T1000 (cell line): Measurements from ENCODE around the gene CYTH4.

ENCODE experiments used
- DNase-seq: peaks from one replicate; lab custom pipeline; 2025; ENCODE audit warnings: mixed read lengths; lab: John Stamatoyannopoulos, UW

Gene CYTH4

GRCh38 chr22:37290737-37291136 lies 8.4 kb downstream of the CYTH4 start:
- no peak for DNase-seq

DNA sequence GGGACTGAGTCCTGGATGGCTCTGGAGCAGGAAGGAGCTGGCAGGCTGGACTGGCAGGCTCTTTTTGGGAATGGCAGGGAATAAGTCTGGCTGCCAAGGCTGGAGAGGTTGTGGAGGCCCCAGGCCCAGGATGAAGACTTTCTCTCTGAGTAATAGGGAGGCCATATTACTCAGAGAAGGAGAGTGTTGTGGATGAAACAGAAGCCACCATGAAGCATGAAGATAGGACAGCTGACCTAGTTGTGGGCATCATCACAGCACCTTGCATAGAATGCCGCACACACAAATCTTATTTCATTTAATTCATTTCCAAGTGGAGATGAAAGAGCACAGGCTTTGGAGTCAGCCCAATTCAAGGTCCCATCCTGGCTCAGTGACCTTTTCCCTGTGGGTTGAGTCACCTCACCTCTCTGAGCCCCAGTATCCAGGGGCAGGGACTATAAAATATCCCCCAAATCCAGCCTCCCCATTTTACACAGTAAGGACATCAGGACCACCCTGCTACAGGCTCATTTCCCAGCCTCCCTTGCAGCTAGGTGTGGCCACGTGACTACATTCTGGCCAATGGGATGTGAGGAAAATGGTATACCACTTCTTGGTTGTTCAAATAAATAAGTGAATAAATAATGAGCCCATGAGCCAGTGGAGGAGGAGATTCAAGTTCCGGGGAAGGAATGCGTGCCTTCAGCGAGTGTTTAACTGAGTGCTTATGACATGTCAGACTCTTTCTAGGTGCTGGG lies 9.4 kb downstream of the CYTH4 start:
- DNase-seq = no peak

- no peak for DNase-seq
These were observed 10.3 kb downstream of the CYTH4 start for GRCh38 chr22:37292641-37293040.

GRCh38 chr22:37293172-37293571 lies 10.9 kb downstream of the CYTH4 start:
- no peak for DNase-seq

DNA sequence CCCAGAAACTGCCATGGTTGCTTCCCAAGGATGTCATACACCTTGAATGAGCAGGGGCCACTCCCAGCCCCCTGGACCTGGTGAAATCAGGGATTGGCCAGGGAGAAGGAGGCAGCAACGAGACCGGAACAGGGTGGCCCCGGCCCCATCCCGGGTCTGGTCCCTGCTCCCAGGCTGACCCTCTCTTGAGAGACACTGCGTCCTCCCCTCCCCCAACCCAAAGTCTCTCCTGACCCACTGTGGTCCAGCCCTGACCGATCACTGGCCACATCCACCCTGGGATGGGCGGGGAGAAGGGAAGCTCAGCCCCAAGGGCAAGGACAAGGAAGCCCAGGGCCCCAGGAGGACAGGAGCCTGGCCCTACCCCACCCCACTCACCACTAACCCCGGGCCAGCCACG lies 12.4 kb downstream of the CYTH4 start:
- no peak for DNase-seq

DNA sequence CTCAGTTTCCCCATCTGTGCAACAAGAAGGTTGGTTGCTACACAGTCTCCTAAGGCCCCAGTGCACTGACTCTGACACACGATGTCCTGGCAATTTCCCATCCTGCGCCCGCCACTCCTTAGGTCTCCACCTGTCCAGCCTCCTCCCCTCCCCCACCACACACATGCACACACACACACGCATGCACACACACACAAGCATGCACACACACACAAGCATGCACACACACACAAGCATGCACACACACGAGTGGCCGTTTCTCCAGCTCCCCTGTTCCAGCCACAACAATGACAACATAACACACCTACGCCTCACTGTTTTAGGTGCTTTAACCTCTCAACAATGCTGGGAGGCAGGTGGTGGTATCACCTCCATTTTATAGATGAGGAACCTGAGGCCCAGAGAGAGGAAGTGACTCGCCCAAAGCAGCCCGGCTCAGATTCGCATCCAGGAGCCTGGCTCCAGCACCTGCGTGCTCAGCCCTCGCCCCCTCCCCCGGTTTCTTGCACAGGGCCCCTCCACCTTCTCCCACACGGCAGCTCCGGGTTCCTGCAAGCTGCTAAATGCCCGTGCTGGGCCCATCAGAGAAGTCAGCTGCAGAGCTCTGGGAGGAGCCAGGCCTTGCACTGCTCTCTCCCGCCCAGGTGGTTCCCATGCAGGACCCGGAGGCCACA lies 13.0 kb downstream of the CYTH4 start:
- DNase-seq = no peak

DNA sequence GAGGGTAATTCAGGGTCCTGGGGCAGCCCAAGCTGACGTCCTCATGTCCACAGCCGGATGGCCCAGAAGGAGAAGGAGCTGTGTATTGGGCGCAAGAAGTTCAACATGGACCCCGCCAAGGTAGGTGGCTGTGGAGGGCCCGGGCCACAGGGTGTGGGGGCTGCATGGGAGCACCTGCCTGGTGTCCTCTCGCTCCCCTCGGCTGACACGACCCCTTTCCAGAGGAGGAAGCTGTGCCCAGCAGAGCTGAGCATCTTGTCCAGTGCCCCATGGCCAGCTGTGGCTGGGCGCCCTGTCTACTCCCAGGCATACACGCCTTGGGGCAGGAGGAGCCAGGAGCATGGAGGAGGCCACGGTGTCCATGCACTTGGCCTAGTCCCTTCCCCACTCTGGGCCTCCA lies 13.6 kb downstream of the CYTH4 start:
- no peak for DNase-seq

DNA sequence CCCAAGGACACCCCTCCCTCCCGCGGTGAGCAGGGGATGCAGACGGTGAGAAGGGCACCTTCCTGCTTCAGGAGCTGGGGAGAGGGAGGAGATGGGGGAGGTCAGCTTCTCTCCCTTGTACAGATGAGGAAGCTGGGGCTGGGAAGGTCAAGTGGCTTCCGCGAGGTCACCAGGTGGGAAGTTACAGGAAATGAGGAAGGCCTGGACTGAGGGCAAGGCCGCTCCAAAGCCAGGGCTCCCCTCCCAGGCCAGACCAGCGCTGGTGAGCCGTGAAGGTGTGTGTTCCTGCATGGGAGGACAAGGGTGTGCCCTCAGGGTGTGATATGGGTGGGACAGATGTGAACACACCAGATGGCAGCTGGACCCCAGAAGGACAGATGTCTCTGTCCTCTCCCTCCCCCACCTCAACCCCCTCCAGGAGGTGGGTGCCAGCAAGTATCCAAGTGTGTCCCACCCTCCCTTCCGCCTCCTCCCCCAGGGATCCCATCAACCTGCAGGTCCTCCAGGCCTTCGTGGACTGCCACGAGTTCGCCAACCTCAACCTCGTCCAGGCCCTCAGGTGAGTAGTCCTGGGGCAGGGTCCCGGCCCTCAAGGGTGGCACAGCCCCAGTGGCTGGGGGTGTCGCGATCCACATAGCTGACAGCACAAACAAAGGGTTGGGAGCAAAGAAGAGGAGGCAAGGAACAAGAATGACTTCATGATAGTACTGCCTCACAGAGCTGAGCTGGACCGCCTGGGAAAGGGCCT lies 16.6 kb downstream of the CYTH4 start:
- DNase-seq = no peak

- DNase-seq = no peak
These were observed 17.7 kb downstream of the CYTH4 start for GRCh38 chr22:37299969-37300509.

DNA sequence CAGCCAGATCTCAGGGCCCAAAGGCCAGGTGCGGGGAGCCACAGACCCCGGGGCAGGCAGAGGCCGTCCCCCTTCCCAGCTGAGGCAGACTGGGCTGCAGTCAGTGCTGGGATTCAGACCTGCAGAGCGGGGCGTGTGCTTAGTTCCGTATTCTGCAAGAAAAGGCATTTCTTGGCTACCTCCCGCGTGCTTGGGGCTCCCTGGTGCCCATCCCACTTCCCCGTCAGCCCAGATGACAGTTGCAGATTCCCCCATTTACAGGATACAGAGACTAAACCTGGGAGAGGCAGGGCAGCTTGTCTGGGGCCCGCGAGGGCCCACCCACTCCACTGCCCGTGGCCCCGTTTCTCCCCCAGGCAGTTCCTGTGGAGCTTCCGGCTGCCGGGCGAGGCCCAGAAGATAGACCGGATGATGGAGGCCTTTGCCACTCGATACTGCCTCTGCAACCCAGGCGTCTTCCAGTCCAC lies 18.3 kb downstream of the CYTH4 start:
- no peak for DNase-seq

GRCh38 chr22:37301144-37301830 lies 19.0 kb downstream of the CYTH4 start:
- no peak for DNase-seq

DNA sequence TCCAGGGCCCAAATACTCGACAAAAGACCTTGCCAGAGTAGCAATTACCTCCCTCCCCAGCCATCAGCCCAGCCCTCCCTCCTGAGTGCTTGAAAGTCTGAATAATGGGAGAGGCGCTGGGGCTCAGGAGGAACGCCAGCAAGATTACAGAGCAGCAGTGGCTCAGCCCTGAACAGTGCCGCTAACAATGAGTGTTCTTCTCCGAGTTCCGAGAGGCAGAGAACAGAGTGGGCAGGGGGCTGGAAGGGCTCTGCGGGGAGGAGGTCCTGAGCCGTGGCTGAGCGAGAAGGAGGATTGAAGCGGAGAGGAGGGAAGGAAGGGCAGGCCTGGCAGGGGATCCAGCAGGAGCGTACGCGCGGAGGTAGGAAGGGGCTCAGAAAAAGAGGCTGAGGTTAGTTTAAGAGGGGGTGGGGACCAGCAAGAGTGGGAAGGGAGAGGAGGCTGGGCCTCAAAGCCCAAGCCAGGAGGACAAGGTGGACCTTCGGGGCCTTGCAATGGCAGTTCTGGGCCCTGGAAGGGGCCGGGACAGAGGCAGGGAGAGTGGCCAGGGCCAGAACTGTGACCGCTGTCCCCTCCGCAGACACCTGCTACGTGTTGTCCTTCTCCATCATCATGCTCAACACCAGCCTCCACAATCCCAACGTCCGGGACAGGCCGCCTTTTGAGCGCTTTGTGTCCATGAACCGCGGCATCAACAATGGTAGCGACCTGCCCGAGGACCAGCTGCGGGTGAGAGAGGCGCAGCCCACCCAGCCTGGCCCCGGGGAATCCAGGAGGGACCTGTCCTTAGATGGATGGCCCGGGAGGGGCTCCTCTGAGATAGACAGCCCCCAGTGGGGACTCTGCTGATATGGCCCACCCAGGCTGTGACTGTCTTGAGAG lies 20.6 kb downstream of the CYTH4 start:
- no peak for DNase-seq

GRCh38 chr22:37303821-37304274 lies 21.5 kb downstream of the CYTH4 start:
- DNase-seq = peak; percentile 57

- no peak for DNase-seq
These were observed 22.5 kb downstream of the CYTH4 start for GRCh38 chr22:37304595-37305343.

- no peak for DNase-seq
These were observed 23.6 kb downstream of the CYTH4 start for GRCh38 chr22:37305887-37306286.

DNA sequence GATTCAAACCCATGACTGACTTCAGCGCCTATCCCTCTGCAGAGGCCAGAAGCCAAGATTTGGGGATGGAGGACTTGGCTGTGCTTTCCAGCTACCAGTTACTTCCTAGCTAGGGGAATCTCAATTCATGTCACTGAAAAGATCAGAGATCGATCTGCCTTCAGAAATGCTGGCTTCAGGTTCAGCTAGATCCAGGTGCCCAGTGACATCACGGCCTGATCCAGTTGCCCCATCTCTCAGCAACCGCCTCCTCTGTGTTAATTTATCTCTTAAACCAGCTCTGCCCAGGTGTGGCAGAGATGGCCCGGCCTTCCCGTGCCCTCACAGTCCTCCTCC lies 24.2 kb downstream of the CYTH4 start:
- no peak for DNase-seq

- DNase-seq = no peak
These were observed 26.3 kb downstream of the CYTH4 start for GRCh38 chr22:37308385-37309200.

GRCh38 chr22:37309211-37310074 lies 27.1 kb downstream of the CYTH4 start:
- no peak for DNase-seq
